Right lobe of liver (tissue), 6 donors: Measurements from ENCODE around the gene ACSF3. TPM values are rescaled to one million over a fixed set of nuclear protein-coding genes. Genes with fewer than 3 reads are reported as not detected.

Experiments
- ATAC-seq, 4 donors: fragments of 200-7000 bp; cut with Tn5 transposase; one replicate each; pipeline ENCODE4 v1.9.1; 2020; ENCODE audit warnings: mild to moderate bottlenecking in 4 of 4, moderate library complexity in 4 of 4
- DNase-seq, 3 donors: peaks; one replicate each; pipeline ENCODE4 v3.0.0-alpha.2; 2020
- H3K27ac ChIP-seq, 3 donors: fragments of 200-600 bp; one replicate each; pipeline ENCODE4 v1.8.0; 2022
- H3K27me3 ChIP-seq, 2 donors: fragments of 200-600 bp; one replicate each; pipeline ENCODE4 v1.8.0; 2022
- H3K36me3 ChIP-seq, 4 donors: fragments of 200-600 bp; sonication (generic) in 1 of 4; one replicate each; pipeline versions ENCODE4 v1.5.1 to v1.8.0; 2017 to 2022; ENCODE audit warnings: control low read depth in 1 of 4
- H3K4me1 ChIP-seq, 4 donors: fragments of 200-600 bp; sonication (generic) in 1 of 4; one replicate each; pipeline versions ENCODE4 v1.5.1 to v1.8.0; 2017 to 2022; ENCODE audit warnings: control low read depth in 1 of 4
- H3K4me3 ChIP-seq, 3 donors: fragments of 200-600 bp; one replicate each; pipeline ENCODE4 v1.8.0; 2022
- H3K9me3 ChIP-seq, 4 donors: fragments of 200-600 bp; sonication (generic) in 1 of 4; one replicate each; pipeline versions ENCODE4 v1.5.1 to v1.8.0; 2017 to 2022; ENCODE audit warnings: control low read depth in 1 of 4
- CTCF ChIP-seq, 4 donors: fragments of 200-600 bp in 3 of 4; fragments of 450-650 bp in 1 of 4; IDR thresholded peaks; one replicate each; pipeline versions ENCODE4 v1.5.1 to v1.8.0; 2016 to 2022; ENCODE audit warnings: antibody characterized with exemption in 4 of 4, mild to moderate bottlenecking in 2 of 4
- POLR2A ChIP-seq: fragments of 450-650 bp; IDR thresholded peaks from one replicate; pipeline ENCODE4 v1.6.1; 2017; ENCODE audit warnings: antibody characterized with exemption, mild to moderate bottlenecking
- whole genome bisulfite sequencing: methylation state at CpG from one replicate; pipeline ENCODE4 v1.1.6; 2018; ENCODE audit warnings: low coverage, low lambda C conversion rate; ENCODE audit not compliant: insufficient coverage; ENCODE audit errors: missing lambda C conversion rate; 5-methylcytosine and 5-hydroxymethylcytosine counted together
- intact Hi-C, 2 donors: fragments of 100-400 bp; cut with DNase I; formaldehyde crosslinking; loops; one replicate each; pipeline versions ENCODE4 v1.11.2 to v1.14.1; 2022
- total RNA-seq, 6 experiments: library from RNA; depleted of rRNA in 2 of 6; stranded (reverse); fragments of >200 nt in 2 of 6; fragmentation: NEBNext Ultra II Directional in 3 of 6; extraction: Animal tissue kit (Norgen Biotek cat#: 25700) in 3 of 6; gene quantifications; one replicate each; pipeline versions ENCODE4 v1.1.0 to v1.2.4, GENCODE V29; 2016 to 2023
- donor health status: DM: no; HTN: yes; CAD: no.
- donor health status: DM: no; HTN: no; CAD: no.
- donor health status: DM: no; HTN: no; CAD: no.
- donor health status: DM: no; HTN: yes; CAD: no.
- donor health status: DM: no; HTN: yes; CAD: no.

The ACSF3 gene
- total RNA-seq, 6 experiments from 2014 or later: 20.2 to 33.6 (median 29.4) TPM

GRCh38 chr16:89111263-89111662 is 17.6 kb downstream of the ACSF3 start:
- intact Hi-C loops: no loop called here
- Histone ChIP-seq H3K9me3 (no peaks in the 10 kb centered on the region), H3K27me3 (no peaks in the 10 kb centered on the region), H3K36me3 (peaks cover 0 to 14% (median 2%) of the 10 kb centered on the region in 4 donors), H3K4me1 (no peaks in the 10 kb centered on the region), H3K27ac (no peak overlapping the region), H3K4me3 (no peak overlapping the region)
- TF ChIP-seq POLR2A (no peak), CTCF (IDR thresholded peaks at IDR 0.05) (no peak)
- ATAC-seq (no peak), DNase-seq (peak in 1 of 3 donors; percentile 29)
- 96% methylated on average over 15 of the region's 22 CpGs for WGBS

- Histone ChIP-seq H3K27me3 (no peaks in the 10 kb centered on the region), H3K36me3 (peaks cover 0 to 14% (median 2%) of the 10 kb centered on the region in 4 donors), H3K4me3 (no peak overlapping the region), H3K4me1 (no peaks in the 10 kb centered on the region), H3K9me3 (no peaks in the 10 kb centered on the region), H3K27ac (no peak overlapping the region)
- TF ChIP-seq CTCF (IDR thresholded peaks at IDR 0.05) (no peak), POLR2A (no peak)
- ATAC-seq (no peak), DNase-seq (peak in 1 of 3 donors; percentile 40)
- intact Hi-C loops: no loop called here
- WGBS: 83% methylated on average over 23 of the region's 26 CpGs
These were observed 18.9 kb downstream of the ACSF3 start for GRCh38 chr16:89112377-89113151.

- TF ChIP-seq CTCF (IDR thresholded peaks at IDR 0.05) (no peak), POLR2A (no peak)
- DNase-seq (peak in 1 of 3 donors; percentile 32), ATAC-seq (no peak)
- Histone ChIP-seq H3K27me3 (no peaks in the 10 kb centered on the region), H3K27ac (no peak overlapping the region), H3K4me3 (no peak overlapping the region), H3K4me1 (no peaks in the 10 kb centered on the region), H3K9me3 (no peaks in the 10 kb centered on the region), H3K36me3 (peaks cover 0 to 14% (median 2%) of the 10 kb centered on the region in 4 donors)
- intact Hi-C loops: no loop called here
- WGBS: 93% methylated on average over 4 of the region's 12 CpGs
These were observed 19.5 kb downstream of the ACSF3 start for GRCh38 chr16:89113152-89113547.

- Histone ChIP-seq H3K4me1 (no peaks in the 10 kb centered on the region), H3K27me3 (no peaks in the 10 kb centered on the region), H3K9me3 (no peaks in the 10 kb centered on the region), H3K27ac (no peak overlapping the region), H3K4me3 (no peak overlapping the region), H3K36me3 (peaks cover 0 to 14% (median 2%) of the 10 kb centered on the region in 4 donors)
- intact Hi-C loops: no loop called here
- TF ChIP-seq CTCF (IDR thresholded peaks at IDR 0.05) (no peak), POLR2A (no peak)
- peak in 1 of 3 donors; percentile 43 for DNase-seq
- no peak for ATAC-seq
- no CpG with 5 or more reads among the region's 27 CpGs for WGBS
These were observed 20.0 kb downstream of the ACSF3 start for GRCh38 chr16:89113661-89114060.
